ENCODE measurements around the gene ZNF641.
A peak's percentile ranks its signal among the peaks of the same experiment; 100 is the strongest.

Gene ZNF641

DNA sequence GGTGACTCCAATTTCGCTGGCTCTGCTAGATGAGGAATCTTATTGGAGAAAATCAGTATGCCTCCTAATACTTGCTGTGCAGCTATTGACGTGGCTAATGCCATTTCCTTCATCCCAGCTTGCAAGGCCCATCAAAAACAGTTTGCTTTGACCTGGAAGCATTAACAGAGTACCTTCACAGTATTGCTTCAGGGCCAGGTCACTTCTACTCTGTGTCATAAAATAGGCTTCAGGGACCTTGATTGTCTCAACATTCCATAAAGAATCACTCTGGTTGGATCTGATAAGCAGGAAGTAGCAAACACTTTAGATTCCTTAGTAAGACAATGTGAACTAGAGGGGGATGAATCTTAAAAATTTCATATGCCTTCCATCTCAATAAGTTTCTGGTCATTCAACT, 26.9 kb upstream of the ZNF641 start:
- TF ChIP-seq, protein P1, sequence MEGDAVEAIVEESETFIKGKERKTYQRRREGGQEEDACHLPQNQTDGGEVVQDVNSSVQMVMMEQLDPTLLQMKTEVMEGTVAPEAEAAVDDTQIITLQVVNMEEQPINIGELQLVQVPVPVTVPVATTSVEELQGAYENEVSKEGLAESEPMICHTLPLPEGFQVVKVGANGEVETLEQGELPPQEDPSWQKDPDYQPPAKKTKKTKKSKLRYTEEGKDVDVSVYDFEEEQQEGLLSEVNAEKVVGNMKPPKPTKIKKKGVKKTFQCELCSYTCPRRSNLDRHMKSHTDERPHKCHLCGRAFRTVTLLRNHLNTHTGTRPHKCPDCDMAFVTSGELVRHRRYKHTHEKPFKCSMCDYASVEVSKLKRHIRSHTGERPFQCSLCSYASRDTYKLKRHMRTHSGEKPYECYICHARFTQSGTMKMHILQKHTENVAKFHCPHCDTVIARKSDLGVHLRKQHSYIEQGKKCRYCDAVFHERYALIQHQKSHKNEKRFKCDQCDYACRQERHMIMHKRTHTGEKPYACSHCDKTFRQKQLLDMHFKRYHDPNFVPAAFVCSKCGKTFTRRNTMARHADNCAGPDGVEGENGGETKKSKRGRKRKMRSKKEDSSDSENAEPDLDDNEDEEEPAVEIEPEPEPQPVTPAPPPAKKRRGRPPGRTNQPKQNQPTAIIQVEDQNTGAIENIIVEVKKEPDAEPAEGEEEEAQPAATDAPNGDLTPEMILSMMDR (conservative IDR thresholded peaks at IDR 0.05), result no peak

GRCh38 chr12:48374164-48374563, 23.4 kb upstream of the ZNF641 start:
- TF ChIP-seq, protein P1 (conservative IDR thresholded peaks at IDR 0.05), result no peak
- no peak overlapping the region for H3K27ac ChIP-seq

More for the DNA sequence above, 26.9 kb upstream of the ZNF641 start:
- H3K27ac ChIP-seq, result no peak overlapping the region

- H3K27ac ChIP-seq, result no peak overlapping the region
- TF ChIP-seq, protein P1 (conservative IDR thresholded peaks at IDR 0.05), result no peak
Measured at GRCh38 chr12:48366131-48366530, 15.4 kb upstream of the ZNF641 start.

- H3K27ac ChIP-seq, result no peak overlapping the region
- TF ChIP-seq, protein P1 (conservative IDR thresholded peaks at IDR 0.05), result no peak
Measured at GRCh38 chr12:48361664-48362339, 11.1 kb upstream of the ZNF641 start.

GRCh38 chr12:48358937-48359513, 8.3 kb upstream of the ZNF641 start:
- TF ChIP-seq, protein P1 (conservative IDR thresholded peaks at IDR 0.05), result no peak
- no peak overlapping the region for H3K27ac ChIP-seq

GRCh38 chr12:48356041-48356768, 5.5 kb upstream of the ZNF641 start:
- no peak overlapping the region for H3K27ac ChIP-seq
- TF ChIP-seq, protein P1 (conservative IDR thresholded peaks at IDR 0.05), result no peak

DNA sequence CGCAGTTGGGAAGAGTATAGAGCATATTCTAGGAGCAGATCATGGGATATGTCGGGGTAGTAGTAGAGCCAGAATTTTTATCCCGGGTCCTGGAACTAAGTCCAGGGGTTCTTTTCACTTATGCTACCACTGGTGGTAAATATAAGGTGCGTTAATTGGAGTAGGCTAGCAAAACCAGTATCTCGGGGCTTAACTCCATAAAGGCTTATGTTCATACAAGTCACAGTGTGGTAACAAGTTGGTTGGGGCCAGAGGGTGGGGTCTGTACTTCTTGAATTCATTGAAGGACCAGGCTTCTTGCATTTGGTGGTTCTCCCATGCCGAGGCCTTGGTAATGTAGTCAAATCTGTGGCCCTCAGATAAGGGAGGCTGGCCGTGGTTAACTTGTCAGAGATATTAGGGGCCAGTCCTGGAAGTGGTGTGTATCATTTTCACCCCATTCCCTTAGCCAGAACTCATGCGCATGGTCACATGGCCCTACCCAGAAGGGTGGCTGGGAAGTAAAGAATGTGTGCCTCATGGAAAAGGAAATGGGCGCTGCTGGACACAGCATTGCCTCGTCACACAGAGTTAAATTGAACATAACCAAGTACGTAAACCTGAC, 1.5 kb upstream of the ZNF641 start:
- TF ChIP-seq, protein P1 (conservative IDR thresholded peaks at IDR 0.05), result no peak
- peak overlapping the region; percentile 91 for H3K27ac ChIP-seq
